ENCODE measurements around the gene BRAT1.

The BRAT1 gene

DNA sequence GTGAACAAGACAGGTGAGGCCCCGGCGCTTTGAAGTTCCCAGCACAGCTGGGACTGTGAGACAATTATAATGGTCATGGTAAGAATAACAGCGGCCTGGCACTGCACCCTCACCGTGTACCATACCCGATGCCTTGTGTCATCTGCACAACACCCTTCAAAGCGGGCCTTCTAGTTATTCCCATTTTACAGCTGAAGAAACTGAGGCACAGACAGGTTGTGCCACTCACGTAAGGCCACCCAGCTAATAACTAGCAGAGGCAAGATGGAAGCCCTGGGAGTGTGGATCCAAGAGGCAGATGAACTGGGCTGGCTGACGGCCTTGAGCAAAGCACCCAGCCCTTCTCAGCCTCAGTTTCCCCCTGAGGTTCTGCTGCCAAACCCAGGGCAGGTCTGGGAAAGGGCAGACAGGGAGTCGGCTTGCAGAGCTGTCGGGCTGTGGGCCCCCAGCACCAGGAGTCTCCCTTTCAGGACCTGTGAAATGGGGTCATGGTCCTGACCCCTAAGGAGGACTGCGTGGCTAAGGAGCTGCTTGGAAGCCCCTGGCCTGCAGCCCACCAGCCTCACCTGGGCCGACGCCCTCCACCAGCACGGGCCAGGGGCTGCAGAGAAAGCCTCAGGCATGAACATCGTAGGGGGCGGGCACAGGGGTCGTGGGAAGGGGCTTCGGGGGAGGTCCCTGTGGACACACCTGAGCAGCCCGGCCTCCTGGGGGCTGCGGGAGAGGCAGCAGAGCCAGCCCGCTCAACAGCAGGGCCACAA is 51.0 kb downstream of the BRAT1 start:
- DNase-seq (ENCODE audit: low read depth): no peak
- no peak overlapping the region for H3K4me3 ChIP-seq (ENCODE audit: low read depth, low read length)
- TF ChIP-seq CTCF (IDR thresholded peaks at IDR 0.05; ENCODE audit: insufficient read depth, low read depth, low read length, missing control alignments): no peak

DNA sequence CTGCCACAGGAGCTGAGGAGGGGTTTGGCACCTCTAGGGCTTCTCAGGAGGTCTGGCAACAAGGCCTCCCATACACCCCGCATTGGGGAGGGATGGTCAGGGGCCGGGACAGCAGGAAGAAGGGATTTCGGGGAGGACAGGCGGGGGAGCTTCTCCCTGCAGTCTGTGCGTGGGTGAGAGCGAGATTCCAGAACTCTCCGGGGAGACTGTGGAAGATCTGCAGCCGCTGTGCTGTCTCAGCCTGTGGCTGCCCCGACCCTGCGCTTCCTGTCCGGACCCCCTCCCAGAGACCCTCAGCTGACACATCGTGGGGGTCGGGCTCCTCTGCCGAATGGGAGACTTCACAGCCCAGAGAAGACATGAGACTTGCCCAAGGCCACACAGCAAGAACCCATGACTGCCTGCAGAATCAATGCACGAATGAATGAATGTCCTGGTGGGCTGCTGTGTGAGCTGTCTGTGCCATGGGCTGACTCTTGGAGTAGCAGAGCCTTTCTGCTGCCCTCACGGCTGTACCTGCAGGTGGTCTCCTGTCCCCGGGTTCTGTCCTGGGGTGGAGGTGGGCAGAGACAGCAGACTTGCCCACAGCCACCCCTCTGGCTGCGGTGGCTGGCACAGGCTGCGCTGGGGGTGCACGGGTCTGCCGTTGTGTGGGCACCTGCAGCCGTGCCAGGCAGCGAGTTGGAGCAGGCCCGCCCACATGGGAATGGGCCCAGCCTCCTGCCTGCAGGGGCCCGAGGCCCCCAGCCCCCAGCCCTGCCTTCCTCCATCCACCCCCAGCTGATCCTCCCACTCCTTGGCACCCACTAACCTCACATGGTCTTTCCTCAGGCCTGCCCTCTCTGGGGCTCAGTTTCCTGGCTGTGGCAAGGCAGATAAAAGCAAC is 52.0 kb downstream of the BRAT1 start:
- no peak for TF ChIP-seq CTCF (IDR thresholded peaks at IDR 0.05; ENCODE audit: insufficient read depth, low read depth, low read length, missing control alignments)

GRCh38 chr7:2502647-2502966 is 52.7 kb downstream of the BRAT1 start:
- DNase-seq (ENCODE audit: low read depth): no peak
- H3K4me3 ChIP-seq (ENCODE audit: low read depth, low read length): no peak overlapping the region
- TF ChIP-seq CTCF (IDR thresholded peaks at IDR 0.05; ENCODE audit: insufficient read depth, low read depth, low read length, missing control alignments): no peak

More for the DNA sequence above, 52.0 kb downstream of the BRAT1 start:
- H3K4me3 ChIP-seq (ENCODE audit: low read depth, low read length): no peak overlapping the region
- no peak for DNase-seq (ENCODE audit: low read depth)

DNA sequence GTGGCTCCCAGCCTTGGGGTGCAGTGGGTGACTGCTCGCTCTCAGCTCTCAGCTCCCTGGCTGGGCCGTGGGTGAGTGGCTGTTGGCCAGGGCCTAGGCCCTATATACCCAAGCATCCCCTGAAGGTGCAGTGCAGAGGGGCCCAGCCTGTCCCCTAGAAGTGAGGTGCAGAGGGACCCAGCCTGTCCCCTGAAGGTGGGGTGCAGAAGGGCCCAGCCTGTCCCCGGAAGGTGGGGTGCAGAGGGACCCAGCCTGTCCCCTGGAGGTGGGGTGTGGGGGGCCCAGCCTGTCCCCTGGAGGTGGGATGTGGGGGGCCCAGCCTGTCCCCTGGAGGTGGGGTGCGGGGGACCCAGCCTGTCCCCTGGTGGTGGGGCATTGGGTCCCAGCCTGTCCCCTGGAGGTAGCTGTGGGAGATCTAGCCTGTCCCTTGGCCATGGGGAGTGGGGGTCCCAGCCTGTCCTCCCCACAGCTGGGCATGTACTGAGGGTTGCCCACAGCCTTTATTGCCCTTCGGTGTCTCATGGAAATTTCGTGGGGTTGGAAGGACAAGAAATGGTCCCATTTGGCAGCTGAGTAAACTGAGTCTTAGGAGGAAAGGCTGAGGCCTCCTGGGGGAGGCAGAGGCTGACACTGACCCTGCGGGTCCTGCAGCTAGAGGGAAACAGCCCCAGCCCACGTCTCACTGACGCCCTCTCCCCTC is 53.2 kb downstream of the BRAT1 start:
- TF ChIP-seq CTCF (IDR thresholded peaks at IDR 0.05; ENCODE audit: insufficient read depth, low read depth, low read length, missing control alignments): no peak
- DNase-seq (ENCODE audit: low read depth): no peak
- H3K4me3 ChIP-seq (ENCODE audit: low read depth, low read length): no peak overlapping the region

GRCh38 chr7:2500701-2501100 is 54.6 kb downstream of the BRAT1 start:
- no peak for DNase-seq (ENCODE audit: low read depth)
- H3K4me3 ChIP-seq (ENCODE audit: low read depth, low read length): no peak overlapping the region
- no peak for TF ChIP-seq CTCF (IDR thresholded peaks at IDR 0.05; ENCODE audit: insufficient read depth, low read depth, low read length, missing control alignments)

DNA sequence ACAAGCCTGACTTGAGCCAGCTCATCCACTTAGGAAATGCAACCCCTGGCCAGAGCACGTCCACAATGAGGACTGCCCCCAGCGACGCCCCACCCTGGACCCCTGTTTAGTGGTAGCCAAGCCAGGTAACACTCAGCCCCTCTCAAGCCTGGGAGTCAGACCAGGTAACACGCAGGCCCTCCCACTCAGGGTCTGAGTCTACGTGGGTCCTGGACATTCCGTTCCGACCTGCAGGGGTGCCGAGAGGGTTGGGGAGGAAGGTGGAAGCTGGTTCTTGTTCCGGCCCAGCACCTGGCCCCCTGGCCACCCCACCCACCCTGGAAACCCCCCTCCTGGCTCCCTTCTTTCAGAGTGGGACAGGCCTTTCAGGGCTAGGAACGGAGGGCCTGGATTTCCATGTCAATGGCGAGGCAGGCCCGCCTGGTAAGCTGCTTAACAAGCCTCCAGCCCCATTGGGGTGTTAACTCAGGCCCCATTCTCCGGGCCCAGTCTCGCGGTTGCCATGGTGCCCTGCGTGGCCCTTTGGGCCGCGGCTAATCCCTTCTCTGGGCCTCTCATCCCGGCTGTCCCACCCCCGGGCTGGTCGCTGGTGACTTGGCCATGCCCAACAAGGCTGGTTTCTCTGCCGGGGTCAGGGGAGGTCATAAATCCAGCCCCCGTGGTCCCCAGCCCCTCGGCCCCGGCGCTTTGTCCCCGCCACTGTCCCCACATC is 55.4 kb downstream of the BRAT1 start:
- no peak for TF ChIP-seq CTCF (IDR thresholded peaks at IDR 0.05; ENCODE audit: insufficient read depth, low read depth, low read length, missing control alignments)
- DNase-seq (ENCODE audit: low read depth): no peak
- no peak overlapping the region for H3K4me3 ChIP-seq (ENCODE audit: low read depth, low read length)

Measured in GM12865 (cell line).